Activated B cell treated with CpG ODN at 0.5 μM for 24 hours (primary cell): ENCODE measurements around the gene OXSR1. TPM values are rescaled to one million over a fixed set of nuclear protein-coding genes. Genes with fewer than 3 reads are reported as not detected.
"Not testable (repeated sequence)": the region's sequence is repeated elsewhere in the genome, so short reads cannot be mapped to it uniquely, and the experiment has no call there.

Experiments
- ATAC-seq: fragments of 200-7000 bp; cut with Tn5 transposase; one replicate; pipeline ENCODE4 v1.10.0; 2021; ENCODE audit warnings: low read depth, mild to moderate bottlenecking, moderate library complexity
- CTCF ChIA-PET: fragments of 350-600 bp; sonication (Branson Sonifier 250); formaldehyde crosslinking; loops from one replicate; lab custom pipeline; 2021; ENCODE audit warnings: antibody characterized with exemption; lab: Charles Lee
- POLR2A ChIA-PET: fragments of 350-600 bp; sonication (Branson Sonifier 250); formaldehyde crosslinking; loops from one replicate; lab custom pipeline; 2021; ENCODE audit warnings: antibody characterized with exemption; lab: Charles Lee
- DNase-seq: peaks from one replicate; pipeline ENCODE4 v3.0.0; 2022
- H3K27ac Mint-ChIP-seq: one replicate; pipeline ENCODE4 v1.8.0; 2020; ENCODE audit warnings: mixed read lengths
- H3K27me3 Mint-ChIP-seq: one replicate; pipeline ENCODE4 v1.8.0; 2021; ENCODE audit warnings: mixed read lengths
- H3K36me3 Mint-ChIP-seq: one replicate; pipeline ENCODE4 v1.8.0; 2021; ENCODE audit warnings: low read depth, mixed read lengths
- H3K4me1 Mint-ChIP-seq: one replicate; pipeline ENCODE4 v1.8.0; 2021; ENCODE audit warnings: mixed read lengths
- H3K4me3 Mint-ChIP-seq: one replicate; pipeline ENCODE4 v1.8.0; 2020; ENCODE audit warnings: mild to moderate bottlenecking, mixed read lengths
- H3K9me3 Mint-ChIP-seq: one replicate; pipeline ENCODE4 v1.8.0; 2020; ENCODE audit warnings: mixed read lengths
- intact Hi-C: fragments of 100-400 bp; cut with micrococcal nuclease; formaldehyde crosslinking; loops from one replicate; pipeline ENCODE4 v1.15.1; 2024
- total RNA-seq: library from RNA; stranded (reverse); gene quantifications from 2 replicates; pipeline ENCODE4 v1.2.3, GENCODE V29; 2022
- TF ChIP-seq, protein P1 (sequence below): fragments of 200-600 bp; IDR thresholded peaks from one replicate; pipeline ENCODE4 v1.8.0; 2022; ENCODE audit warnings: antibody characterized with exemption, mild to moderate bottlenecking

Gene OXSR1
- total RNA-seq, 1 donor from 2014 or later: 40.2 TPM

DNA sequence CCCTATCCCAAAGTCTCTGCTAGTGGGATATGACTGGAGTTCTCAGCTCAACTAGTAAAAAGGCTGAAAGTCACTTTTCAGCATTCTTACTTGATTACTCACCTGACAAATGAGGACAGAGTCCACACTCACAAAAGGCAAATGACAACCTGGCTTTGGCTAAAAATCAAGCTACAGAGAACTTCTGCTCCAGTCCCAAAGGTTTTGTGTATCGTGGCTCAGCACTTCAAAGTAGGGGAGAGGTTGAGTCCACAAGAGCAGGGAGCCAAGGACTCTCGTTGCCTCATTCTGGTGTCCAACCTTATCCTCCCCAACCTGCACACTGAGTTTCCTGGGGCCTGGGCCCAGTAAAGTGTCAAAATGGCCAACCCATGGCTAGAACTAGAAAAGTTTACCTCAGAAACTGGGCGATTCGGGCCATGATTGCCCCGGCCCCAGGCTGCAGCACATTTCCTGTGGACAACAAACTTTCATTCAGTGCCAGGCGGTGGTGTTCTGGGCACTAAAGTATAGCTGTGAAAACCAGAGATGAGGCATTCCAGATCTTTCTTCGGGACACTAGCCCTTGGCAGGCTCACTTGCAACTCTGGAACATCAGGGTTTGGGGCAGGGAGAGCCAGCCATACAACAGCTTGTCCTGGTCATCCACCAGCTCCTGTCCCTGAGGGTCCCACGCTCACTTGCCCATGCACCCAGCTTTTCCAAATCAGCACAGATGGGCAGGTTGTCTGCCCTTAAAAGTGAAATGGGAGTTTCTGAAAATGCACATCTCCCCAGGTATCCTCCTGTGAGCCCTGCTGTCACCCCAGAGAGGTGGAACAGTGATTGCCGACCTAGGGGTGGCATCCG, 31.6 kb upstream of the OXSR1 start:
- Mint-ChIP-seq H3K9me3 (no peaks in the 10 kb centered on the region), H3K27ac (no peak overlapping the region), H3K27me3 (no peaks in the 10 kb centered on the region), H3K4me3 (no peak overlapping the region), H3K4me1 (peaks cover 44% of the 10 kb centered on the region), H3K36me3 (peaks cover 61% of the 10 kb centered on the region)
- TF ChIP-seq, protein P1, sequence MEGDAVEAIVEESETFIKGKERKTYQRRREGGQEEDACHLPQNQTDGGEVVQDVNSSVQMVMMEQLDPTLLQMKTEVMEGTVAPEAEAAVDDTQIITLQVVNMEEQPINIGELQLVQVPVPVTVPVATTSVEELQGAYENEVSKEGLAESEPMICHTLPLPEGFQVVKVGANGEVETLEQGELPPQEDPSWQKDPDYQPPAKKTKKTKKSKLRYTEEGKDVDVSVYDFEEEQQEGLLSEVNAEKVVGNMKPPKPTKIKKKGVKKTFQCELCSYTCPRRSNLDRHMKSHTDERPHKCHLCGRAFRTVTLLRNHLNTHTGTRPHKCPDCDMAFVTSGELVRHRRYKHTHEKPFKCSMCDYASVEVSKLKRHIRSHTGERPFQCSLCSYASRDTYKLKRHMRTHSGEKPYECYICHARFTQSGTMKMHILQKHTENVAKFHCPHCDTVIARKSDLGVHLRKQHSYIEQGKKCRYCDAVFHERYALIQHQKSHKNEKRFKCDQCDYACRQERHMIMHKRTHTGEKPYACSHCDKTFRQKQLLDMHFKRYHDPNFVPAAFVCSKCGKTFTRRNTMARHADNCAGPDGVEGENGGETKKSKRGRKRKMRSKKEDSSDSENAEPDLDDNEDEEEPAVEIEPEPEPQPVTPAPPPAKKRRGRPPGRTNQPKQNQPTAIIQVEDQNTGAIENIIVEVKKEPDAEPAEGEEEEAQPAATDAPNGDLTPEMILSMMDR: no peak
- DNase-seq (no peak), ATAC-seq (no peak)
- POLR2A ChIA-PET: no interaction called here
- CTCF ChIA-PET: no interaction called here
- intact Hi-C loops: no loop called here

DNA sequence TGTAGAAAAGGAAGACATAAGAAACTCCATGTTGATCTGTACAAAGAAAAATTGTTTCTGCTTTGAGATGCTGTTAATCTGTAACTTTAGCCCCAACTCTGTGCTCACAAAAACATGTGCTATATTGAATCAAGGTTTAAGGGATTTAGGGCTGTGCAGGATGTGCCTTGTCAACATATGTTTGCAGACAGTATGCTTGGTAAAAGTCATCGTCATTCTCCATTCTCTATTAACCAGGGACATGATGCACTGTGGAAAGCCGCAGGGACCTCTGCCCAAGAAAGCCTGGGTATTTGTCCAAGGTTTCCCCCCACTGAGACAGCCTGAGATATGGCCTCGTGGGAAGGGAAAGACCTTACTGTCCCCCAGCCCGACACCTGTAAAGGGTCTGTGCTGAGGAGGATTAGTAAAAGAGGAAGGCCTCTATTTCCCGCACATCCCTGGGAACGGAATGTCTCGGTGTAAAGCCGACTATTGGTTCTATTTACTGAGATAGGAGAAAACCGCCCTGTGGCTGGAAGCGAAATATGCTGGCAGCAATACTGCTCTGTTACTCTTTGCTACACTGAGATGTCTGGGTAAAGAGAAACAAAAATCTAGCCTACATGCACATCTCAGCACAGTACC, 30.7 kb upstream of the OXSR1 start:
- DNase-seq, H3K4me3 Mint-ChIP-seq, H3K9me3 Mint-ChIP-seq, POLR2A ChIA-PET, ATAC-seq, CTCF ChIA-PET, H3K27ac Mint-ChIP-seq, H3K27me3 Mint-ChIP-seq: not testable (repeated sequence)
- Mint-ChIP-seq H3K4me1 (peaks cover 49% of the 10 kb centered on the region), H3K36me3 (peaks cover 57% of the 10 kb centered on the region)
- intact Hi-C loops: loop anchor here (5.0 kb wide), 1 partner anchor 163 kb away; no protein-coding TSS in a partner anchor

DNA sequence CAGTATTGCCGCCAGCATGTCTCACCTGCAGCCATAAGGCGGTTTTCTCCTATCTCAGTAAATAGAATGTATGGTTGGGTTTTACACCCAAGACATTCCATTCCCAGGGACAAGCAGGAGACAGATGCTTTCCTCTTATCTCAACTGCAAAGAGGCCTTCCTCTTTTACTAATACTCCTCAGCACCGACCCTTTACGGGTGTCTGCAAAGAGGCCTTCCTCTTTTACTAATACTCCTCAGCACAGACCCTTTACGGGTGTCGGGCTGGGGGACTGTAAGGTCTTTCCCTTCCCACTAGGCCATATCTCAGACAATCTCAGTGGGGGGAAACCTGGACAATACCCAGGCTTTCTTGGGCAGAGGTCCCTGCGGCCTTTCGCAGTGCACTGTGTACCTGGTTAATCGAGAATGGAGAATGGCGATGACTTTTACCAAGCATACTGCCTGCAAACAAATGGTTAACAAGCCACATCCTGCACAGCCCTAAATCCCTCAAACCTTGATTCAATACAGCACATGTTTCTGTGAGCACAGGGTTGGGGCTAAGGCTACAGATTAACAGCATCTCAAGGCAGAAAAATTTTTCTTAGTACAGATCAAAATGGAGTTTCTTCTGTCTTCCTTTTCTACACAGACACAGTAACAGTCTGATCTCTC, 29.6 kb upstream of the OXSR1 start:
- peaks cover 54% of the 10 kb centered on the region for H3K36me3 Mint-ChIP-seq
- not testable (repeated sequence) for H3K9me3 Mint-ChIP-seq, H3K27me3 Mint-ChIP-seq, DNase-seq, ATAC-seq
- intact Hi-C loops: loop anchor here (2.0 to 5.0 kb wide), 4 partner anchors 75 to 1271 kb away; partner anchors contain the start of genes EPM2AIP1, MLH1 and RPSA
- peak overlapping the region; percentile 97 for H3K4me3 Mint-ChIP-seq
- peak overlapping the region; percentile 90 for H3K27ac Mint-ChIP-seq
- POLR2A ChIA-PET: interaction anchor here (1.4 to 8.4 kb wide), 6 partner anchors 7 to 1119 kb away, joined by 4 to 217 read pairs (median 7); partner anchors contain the start of genes DLEC1 and OXSR1
- peaks cover 57% of the 10 kb centered on the region for H3K4me1 Mint-ChIP-seq
- CTCF ChIA-PET: interaction anchor here (0.8 kb wide), 1 partner anchor 210 kb away, joined by 3 read pairs; no protein-coding TSS in a partner anchor

DNA sequence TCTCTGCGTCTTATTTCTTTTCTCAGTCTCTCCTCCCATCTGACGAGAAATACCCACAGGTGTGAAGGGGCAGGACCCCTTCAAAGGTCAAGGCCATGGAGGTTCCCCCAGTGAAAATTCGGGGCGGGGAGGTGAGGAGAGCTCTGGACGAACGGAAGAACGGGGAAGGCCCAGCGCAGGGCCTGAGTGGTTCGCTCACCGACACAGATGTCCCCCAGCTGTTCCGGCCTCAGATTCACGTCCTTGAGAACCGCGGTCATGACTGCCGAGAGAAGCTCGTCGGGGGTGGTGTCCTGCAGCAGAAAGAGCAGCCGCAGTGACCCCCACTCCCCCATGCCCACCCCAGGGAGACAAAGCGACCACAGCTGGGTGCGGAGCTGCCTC, 29.0 kb upstream of the OXSR1 start:
- POLR2A ChIA-PET: interaction anchor here (1.0 to 8.4 kb wide), 10 partner anchors 8 to 1119 kb away, joined by 3 to 217 read pairs (median 5); partner anchors contain the start of genes ACVR2B, DLEC1 and OXSR1
- Mint-ChIP-seq H3K27ac (peak overlapping the region; percentile 90), H3K36me3 (peaks cover 54% of the 10 kb centered on the region), H3K27me3 (no peaks in the 10 kb centered on the region), H3K9me3 (no peaks in the 10 kb centered on the region), H3K4me1 (peaks cover 62% of the 10 kb centered on the region), H3K4me3 (peak overlapping the region; percentile 97)
- CTCF ChIA-PET: interaction anchor here (0.8 to 1.2 kb wide), 3 partner anchors 29 to 211 kb away, joined by 3 to 7 read pairs (median 3); partner anchors contain the start of genes OXSR1 and XYLB
- DNase-seq: no peak
- intact Hi-C loops: loop anchor here (2.0 to 5.0 kb wide), 4 partner anchors 74 to 1270 kb away; partner anchors contain the start of genes EPM2AIP1, MLH1 and RPSA
- TF ChIP-seq, protein P1: no peak
- ATAC-seq: no peak

DNA sequence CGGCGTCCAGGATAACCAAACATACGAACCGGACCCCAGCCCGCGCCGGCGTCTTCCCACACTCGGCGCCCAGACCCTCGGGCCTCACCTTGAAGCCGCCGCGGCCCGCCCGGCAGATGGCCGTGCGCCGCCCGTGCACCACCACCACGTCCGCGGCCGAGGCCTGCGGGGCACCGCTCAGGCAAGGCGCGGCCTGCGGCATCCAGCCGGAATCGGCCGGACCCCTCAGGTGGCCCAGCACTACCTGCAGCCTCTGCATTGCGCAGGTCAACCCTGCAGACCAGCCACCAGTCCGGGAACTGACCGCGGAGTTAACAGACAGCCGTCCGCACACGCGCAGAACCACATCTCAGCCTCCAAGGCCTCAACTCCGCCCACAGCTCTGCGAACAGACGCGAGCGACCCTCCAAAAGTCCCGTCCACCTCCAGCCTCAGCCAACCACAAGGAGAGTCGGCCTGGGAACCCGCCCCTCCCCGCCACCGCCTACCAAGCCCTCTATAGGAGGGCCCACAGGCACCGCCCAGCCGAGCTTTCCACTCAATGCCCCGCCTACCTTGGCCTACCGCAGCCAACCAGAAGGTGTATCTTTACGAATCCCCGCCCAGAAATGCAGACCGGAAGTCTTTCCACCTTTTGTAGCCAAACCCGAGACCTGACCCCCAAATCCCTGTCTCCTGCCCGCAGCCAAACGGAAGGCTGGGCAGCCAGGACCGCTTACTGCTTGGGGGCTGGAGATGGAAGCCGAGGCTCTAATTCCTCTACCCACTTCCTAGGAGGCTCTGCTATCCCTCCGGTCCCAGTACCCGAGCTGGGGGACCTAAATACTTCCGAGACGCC, 28.3 kb upstream of the OXSR1 start, which contains the start of gene ACAA1:
Gene ACAA1 (minus strand): TSS at position 351 of the 838 bp plus-strand sequence. CDS start 92 bp downstream, at position 259.
- intact Hi-C loops: loop anchor here (1.0 to 5.0 kb wide), 9 partner anchors 17 to 1270 kb away; partner anchors contain the start of genes DLEC1, EPM2AIP1, EXOG and MLH1
- H3K27ac Mint-ChIP-seq: peak within 1 kb of the TSS; percentile 99
- no peaks in the 10 kb centered on the region for H3K27me3 Mint-ChIP-seq
- peak within 1 kb of the TSS; percentile 97 for H3K4me3 Mint-ChIP-seq
- ChIA-PET POLR2A (interaction anchor here (0.7 to 8.4 kb wide), 21 partner anchors 9 to 1269 kb away, joined by 3 to 217 read pairs (median 4); partner anchors contain the start of genes ACVR2B, DLEC1, EPM2AIP1 and EXOG), CTCF (interaction anchor here (0.8 to 1.2 kb wide), 5 partner anchors 21 to 210 kb away, joined by 3 to 7 read pairs (median 3); partner anchors contain the start of genes OXSR1 and XYLB)
- DNase-seq: peak; percentile 90
- ATAC-seq: peak; percentile 92
- TF ChIP-seq, protein P1: no peak
- peaks cover 66% of the 10 kb centered on the region for H3K4me1 Mint-ChIP-seq
- no peaks in the 10 kb centered on the region for H3K9me3 Mint-ChIP-seq
- peaks cover 55% of the 10 kb centered on the region for H3K36me3 Mint-ChIP-seq
